GM10248 (cell line): ENCODE results near the gene DTD1.

Experiments used
- CTCF ChIA-PET: fragments of 300-600 bp; sonication (Branson Sonifier 250); formaldehyde crosslinking; extraction: SDS; loops from one replicate; lab custom pipeline; 2021; ENCODE audit warnings: antibody characterized with exemption; lab: Yijun Ruan, JAX
- POLR2A ChIA-PET: fragments of 350-650 bp; sonication (Branson Sonifier 250); formaldehyde crosslinking; extraction: SDS; loops from one replicate; lab custom pipeline; 2020; ENCODE audit warnings: antibody characterized with exemption; lab: Yijun Ruan, JAX
- DNase-seq: peaks from one replicate; pipeline ENCODE4 v3.0.0; 2012; ENCODE audit errors: extremely low spot score
- CTCF ChIP-seq: IDR thresholded peaks from 2 replicates; pipeline ENCODE4 v1.5.1; 2012; ENCODE audit warnings: mild to moderate bottlenecking, low read depth; ENCODE audit errors: extremely low read depth, missing control alignments, control extremely low read depth

DTD1 gene

GRCh38 chr20:18553746-18554145 is 34.1 kb upstream of the DTD1 start:
- ChIA-PET POLR2A (no interaction called here), CTCF (no interaction called here)
- TF ChIP-seq CTCF = no peak
- no peak for DNase-seq

GRCh38 chr20:18566892-18567738 is 20.7 kb upstream of the DTD1 start, which contains the start of gene SMIM26:
Gene SMIM26 (plus strand): TSS chr20:18567432. CDS start chr20:18567479, 47 bp downstream.
- DNase-seq = peak; percentile 95
- ChIA-PET CTCF (interaction anchor here (1.8 kb wide), 1 partner anchor 11 kb away, joined by 4 read pairs; no protein-coding TSS in a partner anchor), POLR2A (no interaction called here)
- no peak for TF ChIP-seq CTCF

- DNase-seq = no peak
- POLR2A ChIA-PET = no interaction called here
- no peak for TF ChIP-seq CTCF
- CTCF ChIA-PET = interaction anchor here (1.7 kb wide), 1 partner anchor 12 kb away, joined by 3 read pairs; no protein-coding TSS in a partner anchor
Observed at GRCh38 chr20:18567739-18568091, 20.1 kb upstream of the DTD1 start.

- ChIA-PET CTCF (interaction anchor here (1.2 to 1.9 kb wide), 2 partner anchors 9 to 11 kb away, joined by 3 to 8 read pairs; no protein-coding TSS in a partner anchor), POLR2A (no interaction called here)
- DNase-seq = no peak
Observed at GRCh38 chr20:18571009-18571408, 16.8 kb upstream of the DTD1 start.

GRCh38 chr20:18571578-18571977 is 16.3 kb upstream of the DTD1 start:
- no peak for DNase-seq
- CTCF ChIA-PET = interaction anchor here (1.2 to 1.9 kb wide), 3 partner anchors 8 to 24 kb away, joined by 3 to 8 read pairs (median 4); no protein-coding TSS in a partner anchor
- POLR2A ChIA-PET = no interaction called here
- TF ChIP-seq CTCF = no peak

More at GRCh38 chr20:18571009-18571408, 16.8 kb upstream of the DTD1 start:
- no peak for TF ChIP-seq CTCF

- CTCF ChIA-PET = no interaction called here
- POLR2A ChIA-PET = no interaction called here
- TF ChIP-seq CTCF = no peak
- DNase-seq = no peak
Observed at GRCh38 chr20:18577942-18578341, 9.9 kb upstream of the DTD1 start.
